ENCODE measurements around the gene PADI1.

DNA sequence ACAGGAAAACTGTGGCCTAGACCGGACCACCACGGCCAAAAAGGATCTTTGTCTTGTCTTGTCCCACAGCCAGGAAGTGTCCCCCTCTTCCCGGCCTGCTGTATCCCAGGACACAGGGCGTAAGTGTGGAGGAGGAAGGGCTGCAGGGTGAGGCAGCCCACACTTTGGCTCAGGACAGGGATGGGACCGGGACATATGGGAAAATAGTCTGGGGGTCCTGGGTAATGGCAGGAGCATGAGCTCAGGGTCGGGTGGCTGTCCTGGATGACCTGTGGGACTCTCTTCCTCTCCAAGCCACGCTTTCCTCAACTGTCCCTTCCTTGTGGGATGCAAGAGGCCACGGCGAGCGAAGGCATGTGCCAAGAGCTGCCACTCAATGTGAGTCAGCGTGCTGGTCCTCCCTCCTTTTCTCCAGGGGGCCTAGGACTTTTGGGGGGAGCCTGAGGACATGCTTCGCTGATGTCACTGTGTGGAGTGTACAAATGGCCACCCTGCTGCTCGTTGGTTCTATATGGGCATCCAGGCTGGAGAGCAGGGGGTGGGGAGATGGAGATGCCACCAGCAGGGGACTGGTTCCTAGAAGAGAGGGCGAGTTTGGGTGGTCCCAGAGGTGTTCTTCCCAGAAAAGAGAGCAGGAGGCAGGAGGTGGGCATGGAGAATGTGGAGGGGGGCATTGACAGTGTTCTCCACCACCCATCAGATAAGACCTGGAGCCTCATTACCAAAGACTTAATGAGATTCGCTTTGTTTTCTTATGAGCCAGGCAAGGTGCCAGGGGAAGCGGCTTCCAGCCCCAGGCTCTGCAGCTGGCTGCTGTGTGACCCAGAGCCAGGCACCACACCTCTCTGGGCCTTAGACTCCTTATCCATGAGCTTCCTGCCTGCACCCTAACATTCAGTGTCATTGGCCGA is 11.5 kb upstream of the PADI1 start:
- TF ChIP-seq, protein P1, sequence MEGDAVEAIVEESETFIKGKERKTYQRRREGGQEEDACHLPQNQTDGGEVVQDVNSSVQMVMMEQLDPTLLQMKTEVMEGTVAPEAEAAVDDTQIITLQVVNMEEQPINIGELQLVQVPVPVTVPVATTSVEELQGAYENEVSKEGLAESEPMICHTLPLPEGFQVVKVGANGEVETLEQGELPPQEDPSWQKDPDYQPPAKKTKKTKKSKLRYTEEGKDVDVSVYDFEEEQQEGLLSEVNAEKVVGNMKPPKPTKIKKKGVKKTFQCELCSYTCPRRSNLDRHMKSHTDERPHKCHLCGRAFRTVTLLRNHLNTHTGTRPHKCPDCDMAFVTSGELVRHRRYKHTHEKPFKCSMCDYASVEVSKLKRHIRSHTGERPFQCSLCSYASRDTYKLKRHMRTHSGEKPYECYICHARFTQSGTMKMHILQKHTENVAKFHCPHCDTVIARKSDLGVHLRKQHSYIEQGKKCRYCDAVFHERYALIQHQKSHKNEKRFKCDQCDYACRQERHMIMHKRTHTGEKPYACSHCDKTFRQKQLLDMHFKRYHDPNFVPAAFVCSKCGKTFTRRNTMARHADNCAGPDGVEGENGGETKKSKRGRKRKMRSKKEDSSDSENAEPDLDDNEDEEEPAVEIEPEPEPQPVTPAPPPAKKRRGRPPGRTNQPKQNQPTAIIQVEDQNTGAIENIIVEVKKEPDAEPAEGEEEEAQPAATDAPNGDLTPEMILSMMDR (IDR thresholded peaks at IDR 0.05; ENCODE audit: poor library complexity, severe bottlenecking): no peak
- TF ChIP-seq, protein P2, sequence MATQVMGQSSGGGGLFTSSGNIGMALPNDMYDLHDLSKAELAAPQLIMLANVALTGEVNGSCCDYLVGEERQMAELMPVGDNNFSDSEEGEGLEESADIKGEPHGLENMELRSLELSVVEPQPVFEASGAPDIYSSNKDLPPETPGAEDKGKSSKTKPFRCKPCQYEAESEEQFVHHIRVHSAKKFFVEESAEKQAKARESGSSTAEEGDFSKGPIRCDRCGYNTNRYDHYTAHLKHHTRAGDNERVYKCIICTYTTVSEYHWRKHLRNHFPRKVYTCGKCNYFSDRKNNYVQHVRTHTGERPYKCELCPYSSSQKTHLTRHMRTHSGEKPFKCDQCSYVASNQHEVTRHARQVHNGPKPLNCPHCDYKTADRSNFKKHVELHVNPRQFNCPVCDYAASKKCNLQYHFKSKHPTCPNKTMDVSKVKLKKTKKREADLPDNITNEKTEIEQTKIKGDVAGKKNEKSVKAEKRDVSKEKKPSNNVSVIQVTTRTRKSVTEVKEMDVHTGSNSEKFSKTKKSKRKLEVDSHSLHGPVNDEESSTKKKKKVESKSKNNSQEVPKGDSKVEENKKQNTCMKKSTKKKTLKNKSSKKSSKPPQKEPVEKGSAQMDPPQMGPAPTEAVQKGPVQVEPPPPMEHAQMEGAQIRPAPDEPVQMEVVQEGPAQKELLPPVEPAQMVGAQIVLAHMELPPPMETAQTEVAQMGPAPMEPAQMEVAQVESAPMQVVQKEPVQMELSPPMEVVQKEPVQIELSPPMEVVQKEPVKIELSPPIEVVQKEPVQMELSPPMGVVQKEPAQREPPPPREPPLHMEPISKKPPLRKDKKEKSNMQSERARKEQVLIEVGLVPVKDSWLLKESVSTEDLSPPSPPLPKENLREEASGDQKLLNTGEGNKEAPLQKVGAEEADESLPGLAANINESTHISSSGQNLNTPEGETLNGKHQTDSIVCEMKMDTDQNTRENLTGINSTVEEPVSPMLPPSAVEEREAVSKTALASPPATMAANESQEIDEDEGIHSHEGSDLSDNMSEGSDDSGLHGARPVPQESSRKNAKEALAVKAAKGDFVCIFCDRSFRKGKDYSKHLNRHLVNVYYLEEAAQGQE (IDR thresholded peaks at IDR 0.05; ENCODE audit: borderline replicate concordance): no peak
- no peak for TF ChIP-seq MXI1 (conservative IDR thresholded peaks at IDR 0.05; ENCODE audit: poor library complexity, severe bottlenecking)

Data from neural cell (in vitro differentiated cells).